Measurements from ENCODE around the gene NAA40.

Gene NAA40

DNA sequence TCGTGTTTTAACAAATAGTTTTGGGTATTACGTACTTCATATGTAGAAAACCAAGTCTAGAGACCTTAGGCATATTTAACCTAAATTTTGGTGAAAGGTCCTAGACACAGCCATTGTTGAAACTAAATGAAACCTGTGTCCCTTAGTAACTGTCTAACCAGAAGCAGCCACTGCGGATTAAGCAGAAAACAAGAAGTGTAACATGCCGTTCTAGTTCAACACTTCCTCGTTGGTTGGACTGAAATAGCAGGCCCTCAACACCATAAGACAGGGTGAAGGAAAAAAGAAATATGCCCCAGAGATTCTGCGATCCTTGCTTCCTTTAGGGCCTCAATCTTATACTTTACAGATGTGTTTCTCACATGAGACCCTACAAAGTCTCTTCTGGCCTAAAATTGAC lies 2.0 kb downstream of the NAA40 start:
- Histone ChIP-seq H3K4me2 (ENCODE audit: low read length) (no peak overlapping the region), H3K9me3 (ENCODE audit: insufficient read depth, low read depth, low read length) (peaks cover 6% of the 10 kb centered on the region), H2AFZ (ENCODE audit: insufficient read depth, low read length, poor library complexity) (no peak overlapping the region), H3K4me1 (ENCODE audit: control insufficient read depth in 1 of 2, insufficient read depth in 2 of 2, low read length in 2 of 2) (peaks cover 0 to 2% of the 10 kb centered on the region in 2 experiments), H3K36me3 (ENCODE audit: control insufficient read depth in 1 of 2, insufficient read depth in 2 of 2, low read length in 2 of 2) (peaks cover 8 to 10% of the 10 kb centered on the region in 2 experiments), H2BK5ac (ENCODE audit: low read depth, low read length, poor library complexity) (no peak overlapping the region), H2BK12ac (ENCODE audit: low read length) (no peak overlapping the region), H3K4me3 (ENCODE audit: low read depth, low read length) (no peak overlapping the region), H4K8ac (ENCODE audit: low read depth, low read length) (no peak overlapping the region), H2AK5ac (ENCODE audit: low read length) (no peak overlapping the region), H4K91ac (ENCODE audit: low read depth, low read length) (no peak overlapping the region), H3K4ac (ENCODE audit: low read depth, low read length) (no peak overlapping the region), H3K79me1 (ENCODE audit: low read length) (peaks cover 2% of the 10 kb centered on the region), H2BK120ac (ENCODE audit: insufficient read depth, low read length, poor library complexity) (no peak overlapping the region), H3K18ac (ENCODE audit: low read length) (no peak overlapping the region), H3K14ac (ENCODE audit: low read length) (no peak overlapping the region), H4K12ac (ENCODE audit: low read depth, low read length) (no peak overlapping the region), H3K27me3 (ENCODE audit: insufficient read depth, low read length) (no peaks in the 10 kb centered on the region), H3K27ac (ENCODE audit: low read depth, low read length) (no peak overlapping the region), H3K23ac (ENCODE audit: low read length) (no peak overlapping the region), H3K79me2 (ENCODE audit: control insufficient read depth, insufficient read depth, low read length, poor library complexity) (peaks cover 2% of the 10 kb centered on the region), H3K9ac (ENCODE audit: low read length) (no peak overlapping the region)
- WGBS (ENCODE audit: extremely low coverage, insufficient coverage, insufficient read length): no CpG with 5 or more reads among the region's 6 CpGs
- peak in 1 of 2 donors; percentile 49 for DNase-seq

DNA sequence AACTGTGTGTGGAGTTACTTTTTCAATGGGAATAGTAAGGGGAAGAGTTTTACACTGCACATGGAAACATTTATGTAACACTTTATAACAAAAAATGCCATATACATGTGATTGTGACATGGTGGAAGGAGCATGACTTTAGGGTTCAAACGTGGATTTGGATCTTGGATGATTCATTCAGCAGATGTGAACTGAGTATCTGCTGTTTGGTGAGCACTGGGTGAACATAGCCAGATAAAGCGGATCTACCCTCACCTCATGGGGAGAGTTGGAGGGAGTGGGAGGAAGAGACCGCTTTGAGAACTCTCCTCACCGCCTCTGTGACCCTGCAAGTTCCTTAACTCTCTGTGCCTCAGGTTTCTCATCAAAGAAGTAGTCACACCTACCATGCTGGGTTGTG lies 3.1 kb downstream of the NAA40 start:
- Histone ChIP-seq H3K27me3 (ENCODE audit: insufficient read depth, low read length) (no peaks in the 10 kb centered on the region), H3K9me3 (ENCODE audit: insufficient read depth, low read depth, low read length) (peaks cover 6% of the 10 kb centered on the region), H3K4ac (ENCODE audit: low read depth, low read length) (peak overlapping the region; percentile 37), H3K4me1 (ENCODE audit: control insufficient read depth in 1 of 2, insufficient read depth in 2 of 2, low read length in 2 of 2) (peaks cover 0 to 2% of the 10 kb centered on the region in 2 experiments), H3K4me3 (ENCODE audit: low read depth, low read length) (no peak overlapping the region), H2BK120ac (ENCODE audit: insufficient read depth, low read length, poor library complexity) (no peak overlapping the region), H4K91ac (ENCODE audit: low read depth, low read length) (no peak overlapping the region), H4K12ac (ENCODE audit: low read depth, low read length) (no peak overlapping the region), H2BK5ac (ENCODE audit: low read depth, low read length, poor library complexity) (no peak overlapping the region), H2BK12ac (ENCODE audit: low read length) (no peak overlapping the region), H3K79me2 (ENCODE audit: control insufficient read depth, insufficient read depth, low read length, poor library complexity) (peaks cover 2% of the 10 kb centered on the region), H2AFZ (ENCODE audit: insufficient read depth, low read length, poor library complexity) (no peak overlapping the region), H2AK5ac (ENCODE audit: low read length) (no peak overlapping the region), H3K18ac (ENCODE audit: low read length) (no peak overlapping the region), H3K23ac (ENCODE audit: low read length) (no peak overlapping the region), H3K4me2 (ENCODE audit: low read length) (no peak overlapping the region), H3K14ac (ENCODE audit: low read length) (no peak overlapping the region), H3K27ac (ENCODE audit: low read depth, low read length) (no peak overlapping the region), H4K8ac (ENCODE audit: low read depth, low read length) (no peak overlapping the region), H3K36me3 (ENCODE audit: control insufficient read depth in 1 of 2, insufficient read depth in 2 of 2, low read length in 2 of 2) (peaks cover 16 to 19% of the 10 kb centered on the region in 2 experiments), H3K79me1 (ENCODE audit: low read length) (peaks cover 2% of the 10 kb centered on the region), H3K9ac (ENCODE audit: low read length) (no peak overlapping the region)
- WGBS (ENCODE audit: extremely low coverage, insufficient coverage, insufficient read length): no CpG with 5 or more reads among the region's 4 CpGs
- DNase-seq: no peak

DNA sequence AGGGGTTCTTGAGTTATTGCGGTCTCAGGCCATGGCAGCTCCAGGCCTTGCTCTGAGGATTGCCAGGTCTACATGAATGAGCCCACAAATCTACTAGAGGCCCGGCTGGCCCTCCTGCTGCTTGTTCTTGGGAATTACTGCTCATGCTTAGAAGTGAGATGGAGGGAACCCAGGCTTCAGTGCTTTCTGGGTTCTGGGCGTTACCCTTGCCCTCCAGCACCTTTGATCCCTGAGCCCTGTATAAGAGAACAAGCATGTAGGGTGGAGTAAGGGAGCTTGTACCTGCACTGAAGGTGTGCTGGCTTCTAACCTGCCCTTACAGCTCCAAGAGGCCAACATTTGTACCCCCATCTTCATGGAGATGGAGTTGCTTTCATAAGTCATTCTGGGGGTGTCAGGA lies 4.0 kb downstream of the NAA40 start:
- H3K79me1 ChIP-seq (ENCODE audit: low read length): peaks cover 2% of the 10 kb centered on the region
- H4K12ac ChIP-seq (ENCODE audit: low read depth, low read length): no peak overlapping the region
- no peak overlapping the region for H2BK5ac ChIP-seq (ENCODE audit: low read depth, low read length, poor library complexity)
- no peaks in the 10 kb centered on the region for H3K27me3 ChIP-seq (ENCODE audit: insufficient read depth, low read length)
- peaks cover 0 to 2% of the 10 kb centered on the region in 2 experiments for H3K4me1 ChIP-seq (ENCODE audit: control insufficient read depth in 1 of 2, insufficient read depth in 2 of 2, low read length in 2 of 2)
- H2AK5ac ChIP-seq (ENCODE audit: low read length): no peak overlapping the region
- peak overlapping the region; percentile 55 for H3K4ac ChIP-seq (ENCODE audit: low read depth, low read length)
- H4K8ac ChIP-seq (ENCODE audit: low read depth, low read length): no peak overlapping the region
- H2BK120ac ChIP-seq (ENCODE audit: insufficient read depth, low read length, poor library complexity): no peak overlapping the region
- whole genome bisulfite sequencing (ENCODE audit: extremely low coverage, insufficient coverage, insufficient read length): no CpG with 5 or more reads among the region's 3 CpGs
- no peak overlapping the region for H3K27ac ChIP-seq (ENCODE audit: low read depth, low read length)
- DNase-seq: no peak
- H4K91ac ChIP-seq (ENCODE audit: low read depth, low read length): no peak overlapping the region
- no peak overlapping the region for H3K4me2 ChIP-seq (ENCODE audit: low read length)
- H3K14ac ChIP-seq (ENCODE audit: low read length): no peak overlapping the region
- peaks cover 2% of the 10 kb centered on the region for H3K79me2 ChIP-seq (ENCODE audit: control insufficient read depth, insufficient read depth, low read length, poor library complexity)
- H3K18ac ChIP-seq (ENCODE audit: low read length): no peak overlapping the region
- no peak overlapping the region for H3K4me3 ChIP-seq (ENCODE audit: low read depth, low read length)
- H3K23ac ChIP-seq (ENCODE audit: low read length): no peak overlapping the region
- H3K9ac ChIP-seq (ENCODE audit: low read length): no peak overlapping the region
- no peak overlapping the region for H2AFZ ChIP-seq (ENCODE audit: insufficient read depth, low read length, poor library complexity)
- no peak overlapping the region for H2BK12ac ChIP-seq (ENCODE audit: low read length)
- H3K9me3 ChIP-seq (ENCODE audit: insufficient read depth, low read depth, low read length): peaks cover 6% of the 10 kb centered on the region
- H3K36me3 ChIP-seq (ENCODE audit: control insufficient read depth in 1 of 2, insufficient read depth in 2 of 2, low read length in 2 of 2): peaks cover 16 to 20% of the 10 kb centered on the region in 2 experiments

DNA sequence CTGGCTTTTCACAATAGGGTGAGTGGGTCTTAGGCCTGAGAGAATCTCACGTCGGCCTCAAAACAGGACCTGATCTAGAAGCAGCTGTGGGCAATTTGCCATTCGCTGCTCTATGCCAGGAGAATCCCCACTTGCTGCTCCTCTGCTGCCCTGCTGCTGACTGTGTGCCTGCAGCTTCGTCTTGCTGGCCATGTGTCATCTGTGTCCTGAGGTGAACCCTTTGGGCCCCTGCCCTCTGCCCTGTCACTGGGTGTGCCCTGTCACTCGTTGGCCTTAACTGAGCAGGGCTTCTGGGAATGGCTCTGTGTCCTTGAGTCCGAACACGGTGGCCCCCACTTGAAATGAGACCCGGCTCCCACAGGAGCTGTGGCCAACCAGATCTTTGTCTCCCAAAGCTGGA lies 6.2 kb downstream of the NAA40 start:
- H4K12ac ChIP-seq (ENCODE audit: low read depth, low read length): no peak overlapping the region
- H3K4me3 ChIP-seq (ENCODE audit: low read depth, low read length): no peak overlapping the region
- no peak overlapping the region for H3K27ac ChIP-seq (ENCODE audit: low read depth, low read length)
- no peaks in the 10 kb centered on the region for H3K79me1 ChIP-seq (ENCODE audit: low read length)
- no CpG with 5 or more reads among the region's 8 CpGs for WGBS (ENCODE audit: extremely low coverage, insufficient coverage, insufficient read length)
- H3K23ac ChIP-seq (ENCODE audit: low read length): no peak overlapping the region
- H2AFZ ChIP-seq (ENCODE audit: insufficient read depth, low read length, poor library complexity): no peak overlapping the region
- no peak overlapping the region for H2BK120ac ChIP-seq (ENCODE audit: insufficient read depth, low read length, poor library complexity)
- H3K14ac ChIP-seq (ENCODE audit: low read length): no peak overlapping the region
- H3K4ac ChIP-seq (ENCODE audit: low read depth, low read length): no peak overlapping the region
- H3K18ac ChIP-seq (ENCODE audit: low read length): no peak overlapping the region
- H3K79me2 ChIP-seq (ENCODE audit: control insufficient read depth, insufficient read depth, low read length, poor library complexity): no peaks in the 10 kb centered on the region
- no peaks in the 10 kb centered on the region for H3K27me3 ChIP-seq (ENCODE audit: insufficient read depth, low read length)
- no peak overlapping the region for H4K8ac ChIP-seq (ENCODE audit: low read depth, low read length)
- H3K4me1 ChIP-seq (ENCODE audit: control insufficient read depth in 1 of 2, insufficient read depth in 2 of 2, low read length in 2 of 2): no peaks in the 10 kb centered on the region
- DNase-seq: peak in 1 of 2 donors; percentile 29
- peaks cover 6% of the 10 kb centered on the region for H3K9me3 ChIP-seq (ENCODE audit: insufficient read depth, low read depth, low read length)
- peaks cover 16 to 23% of the 10 kb centered on the region in 2 experiments for H3K36me3 ChIP-seq (ENCODE audit: control insufficient read depth in 1 of 2, insufficient read depth in 2 of 2, low read length in 2 of 2)
- no peak overlapping the region for H2BK12ac ChIP-seq (ENCODE audit: low read length)
- no peak overlapping the region for H2BK5ac ChIP-seq (ENCODE audit: low read depth, low read length, poor library complexity)
- H3K4me2 ChIP-seq (ENCODE audit: low read length): no peak overlapping the region
- no peak overlapping the region for H3K9ac ChIP-seq (ENCODE audit: low read length)
- no peak overlapping the region for H2AK5ac ChIP-seq (ENCODE audit: low read length)
- no peak overlapping the region for H4K91ac ChIP-seq (ENCODE audit: low read depth, low read length)

All from trophoblast cell (in vitro differentiated cells and primary cell).